GM10266 (cell line): ENCODE data around the gene GRID1.

Experiments used
- DNase-seq: peaks from one replicate; pipeline ENCODE4 v3.0.0; 2012; ENCODE audit errors: extremely low spot score
- CTCF ChIP-seq: IDR thresholded peaks from 2 replicates; pipeline ENCODE4 v1.5.1; 2012; ENCODE audit warnings: mild to moderate bottlenecking, low read depth; ENCODE audit not compliant: control insufficient read depth, insufficient read depth; ENCODE audit errors: missing control alignments

The GRID1 gene

GRCh38 chr10:85791818-85792532 lies 574.6 kb downstream of the GRID1 start:
- TF ChIP-seq CTCF: no peak
- DNase-seq: no peak

- no peak for DNase-seq
- no peak for TF ChIP-seq CTCF
Observed at GRCh38 chr10:85789982-85790789, 576.4 kb downstream of the GRID1 start.

GRCh38 chr10:85789125-85789524 lies 577.5 kb downstream of the GRID1 start:
- TF ChIP-seq CTCF: no peak
- DNase-seq: no peak

- DNase-seq: no peak
- no peak for TF ChIP-seq CTCF
Observed at GRCh38 chr10:85788570-85788969, 578.0 kb downstream of the GRID1 start.

- DNase-seq: no peak
- no peak for TF ChIP-seq CTCF
Observed at GRCh38 chr10:85787881-85788280, 578.7 kb downstream of the GRID1 start.

- no peak for DNase-seq
- no peak for TF ChIP-seq CTCF
Observed at GRCh38 chr10:85787393-85787792, 579.2 kb downstream of the GRID1 start.

GRCh38 chr10:85786401-85786899 lies 580.1 kb downstream of the GRID1 start:
- DNase-seq: no peak
- no peak for TF ChIP-seq CTCF
